Pons (tissue), 1 donor: ENCODE data around the gene CCNG2.

Experiments
- DNase-seq: peaks from one replicate; pipeline ENCODE4 v3.0.0-alpha.2; 2016; ENCODE audit warnings: low spot score

Gene CCNG2

GRCh38 chr4:77204621-77205020 is 47.6 kb downstream of the CCNG2 start:
- DNase-seq = no peak

DNA sequence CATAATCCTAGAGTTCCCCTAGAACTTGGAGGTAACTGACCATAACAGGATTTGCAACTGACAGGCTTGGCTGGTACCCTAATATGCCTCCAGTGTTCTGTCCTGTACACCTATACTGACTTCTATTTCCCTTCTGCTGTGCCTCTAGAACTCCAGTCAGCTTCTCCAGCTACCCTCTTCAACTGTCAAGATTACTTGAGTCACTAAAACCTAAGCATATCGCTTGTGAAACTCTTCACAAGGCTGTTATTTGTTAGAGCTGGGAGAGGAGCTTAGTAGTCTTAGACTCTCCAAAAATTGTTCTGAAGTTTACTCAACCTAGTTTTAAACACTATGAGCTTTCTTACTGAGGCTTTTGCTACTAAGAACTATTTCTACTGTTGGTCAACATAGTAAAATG is 52.0 kb downstream of the CCNG2 start:
- DNase-seq = no peak

DNA sequence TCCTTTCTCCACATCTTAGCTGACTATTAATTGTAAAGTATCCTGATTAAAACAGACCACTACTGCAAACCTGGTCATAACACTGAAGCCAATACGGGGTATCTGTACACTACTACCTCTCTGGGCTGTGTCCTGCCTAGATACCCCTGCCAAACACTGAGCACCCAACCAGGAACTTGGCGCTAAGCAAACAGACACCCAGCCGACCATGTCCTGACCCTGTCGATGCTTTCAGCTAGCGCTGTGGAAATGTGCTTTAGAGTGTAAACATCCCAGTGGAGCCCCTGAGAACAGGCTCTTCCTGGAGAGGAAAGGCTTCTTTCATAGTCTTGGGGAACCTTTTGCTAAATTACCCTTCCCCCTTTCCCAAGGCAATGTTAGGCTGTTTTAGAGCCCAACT is 52.9 kb downstream of the CCNG2 start:
- no peak for DNase-seq

DNA sequence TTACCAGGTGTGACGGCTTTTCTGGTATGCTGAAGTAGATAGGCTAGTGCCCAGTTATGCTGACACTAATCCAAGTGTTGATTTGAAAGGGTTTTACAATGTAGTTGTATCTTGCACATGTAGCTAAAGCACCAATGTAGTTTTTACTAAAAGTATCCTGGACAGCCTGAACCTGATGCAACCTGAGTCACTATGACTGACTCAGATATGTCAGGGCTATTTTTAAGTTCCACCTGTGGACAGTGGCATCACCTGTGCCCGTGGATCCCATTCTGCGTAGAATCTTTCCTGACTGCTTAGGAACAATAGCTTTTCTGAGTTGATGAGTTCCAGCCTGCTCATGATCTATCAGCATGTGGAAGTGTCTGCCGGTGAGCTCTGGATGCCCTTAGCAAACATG is 58.1 kb downstream of the CCNG2 start:
- DNase-seq = no peak

GRCh38 chr4:77217526-77217925 is 60.5 kb downstream of the CCNG2 start:
- DNase-seq = no peak

DNA sequence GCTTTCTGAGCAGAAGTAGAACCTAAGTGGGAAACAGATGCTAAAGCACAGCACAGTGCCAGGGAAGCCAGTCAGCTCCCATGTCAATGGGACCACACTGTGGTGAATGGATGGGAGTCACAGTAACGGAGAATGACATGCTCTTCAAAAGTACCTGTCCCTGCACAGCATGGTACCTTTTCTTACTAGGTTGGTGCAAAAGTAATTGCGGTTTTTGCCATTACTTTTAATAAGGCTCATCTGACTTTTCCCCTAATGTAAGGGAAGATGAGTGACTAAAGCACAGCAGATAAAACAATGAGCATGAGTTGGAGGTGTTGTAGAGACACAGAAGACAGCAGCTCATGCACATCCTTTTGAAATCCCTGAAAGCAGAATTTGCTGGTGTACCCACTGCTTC is 62.3 kb downstream of the CCNG2 start:
- no peak for DNase-seq
